Epithelial cell of esophagus (primary cell): ENCODE measurements around the gene ETHE1.
A peak's percentile ranks its signal among the peaks of the same experiment; 100 is the strongest.

Experiments
- DNase-seq: peaks from one replicate; pipeline ENCODE4 v3.0.0; 2010; ENCODE audit warnings: low read depth
- H3K4me3 ChIP-seq: 2 replicates; pipeline ENCODE4 v1.5.1; 2011; ENCODE audit warnings: mild to moderate bottlenecking, low read length, control low read depth
- TF ChIP-seq, protein P1 (sequence below): IDR thresholded peaks from 2 replicates; pipeline ENCODE4 v1.5.1; 2011; ENCODE audit warnings: low read depth, mild to moderate bottlenecking, low read length, control low read depth, inconsistent platforms; ENCODE audit not compliant: insufficient read depth; ENCODE audit errors: missing control alignments

The ETHE1 gene

GRCh38 chr19:43462785-43463380 is 64.1 kb downstream of the ETHE1 start:
- TF ChIP-seq, protein P1, sequence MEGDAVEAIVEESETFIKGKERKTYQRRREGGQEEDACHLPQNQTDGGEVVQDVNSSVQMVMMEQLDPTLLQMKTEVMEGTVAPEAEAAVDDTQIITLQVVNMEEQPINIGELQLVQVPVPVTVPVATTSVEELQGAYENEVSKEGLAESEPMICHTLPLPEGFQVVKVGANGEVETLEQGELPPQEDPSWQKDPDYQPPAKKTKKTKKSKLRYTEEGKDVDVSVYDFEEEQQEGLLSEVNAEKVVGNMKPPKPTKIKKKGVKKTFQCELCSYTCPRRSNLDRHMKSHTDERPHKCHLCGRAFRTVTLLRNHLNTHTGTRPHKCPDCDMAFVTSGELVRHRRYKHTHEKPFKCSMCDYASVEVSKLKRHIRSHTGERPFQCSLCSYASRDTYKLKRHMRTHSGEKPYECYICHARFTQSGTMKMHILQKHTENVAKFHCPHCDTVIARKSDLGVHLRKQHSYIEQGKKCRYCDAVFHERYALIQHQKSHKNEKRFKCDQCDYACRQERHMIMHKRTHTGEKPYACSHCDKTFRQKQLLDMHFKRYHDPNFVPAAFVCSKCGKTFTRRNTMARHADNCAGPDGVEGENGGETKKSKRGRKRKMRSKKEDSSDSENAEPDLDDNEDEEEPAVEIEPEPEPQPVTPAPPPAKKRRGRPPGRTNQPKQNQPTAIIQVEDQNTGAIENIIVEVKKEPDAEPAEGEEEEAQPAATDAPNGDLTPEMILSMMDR: no peak
- peak overlapping the region; percentile 91 for H3K4me3 ChIP-seq
- DNase-seq: no peak

DNA sequence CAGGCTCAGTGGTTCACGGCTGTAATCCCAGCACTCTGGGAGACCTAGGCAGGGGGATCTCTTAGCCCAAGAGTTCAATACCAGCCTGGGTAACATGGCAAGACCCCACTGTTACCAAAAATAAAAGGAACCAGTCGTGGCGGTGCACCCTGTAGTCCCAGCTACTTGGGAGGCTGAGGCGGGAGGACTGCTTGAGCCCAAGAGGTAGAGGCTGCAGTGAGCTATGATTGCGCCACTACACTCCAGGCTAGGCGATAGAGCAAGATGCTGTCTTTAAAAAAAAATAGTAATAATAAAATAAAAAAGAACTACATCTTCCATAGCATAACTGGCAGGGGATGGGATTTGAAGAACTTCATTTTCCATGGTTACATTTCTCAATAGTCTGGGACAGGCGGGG is 64.6 kb downstream of the ETHE1 start:
- peak overlapping the region; percentile 91 for H3K4me3 ChIP-seq
- TF ChIP-seq, protein P1: no peak
- DNase-seq: no peak

GRCh38 chr19:43461303-43461702 is 65.7 kb downstream of the ETHE1 start:
- TF ChIP-seq, protein P1: no peak

GRCh38 chr19:43460362-43461016 is 66.5 kb downstream of the ETHE1 start:
- TF ChIP-seq, protein P1: no peak
- peak; percentile 31 for DNase-seq
- no peak overlapping the region for H3K4me3 ChIP-seq

More at GRCh38 chr19:43461303-43461702, 65.7 kb downstream of the ETHE1 start:
- no peak overlapping the region for H3K4me3 ChIP-seq
- DNase-seq: no peak

DNA sequence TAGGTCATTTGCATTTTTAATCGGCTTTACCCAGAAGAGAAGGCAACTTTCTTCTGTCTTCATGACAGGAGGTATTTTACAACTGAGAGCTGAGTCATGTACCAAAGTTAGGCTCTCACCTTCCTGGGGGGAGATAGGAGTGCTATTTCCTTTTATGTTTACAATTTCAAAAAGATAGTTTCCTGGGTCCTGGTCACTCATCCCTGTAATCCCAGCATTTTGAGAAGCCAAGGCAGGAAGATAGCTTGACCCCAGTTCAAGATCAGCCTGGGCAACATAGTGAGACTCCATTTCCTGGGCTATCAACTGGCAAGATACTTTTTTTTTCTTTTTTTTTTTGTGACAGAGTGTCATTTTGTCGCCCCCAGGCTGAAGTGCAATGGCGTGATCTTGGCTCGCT is 69.2 kb downstream of the ETHE1 start:
- H3K4me3 ChIP-seq: no peak overlapping the region
- TF ChIP-seq, protein P1: no peak
- peak; percentile 27 for DNase-seq
